Measurements from ENCODE around the gene CAMK2B. TPM values are rescaled to one million over a fixed set of nuclear protein-coding genes. Genes with fewer than 3 reads are reported as not detected.

Gene CAMK2B
- 0.30 TPM for polyA plus RNA-seq (2013, experiment 1 of 2; ENCODE audit: insufficient read length)
- polyA plus RNA-seq (2013, experiment 2 of 2; ENCODE audit: insufficient read length), result 0.07 TPM

DNA sequence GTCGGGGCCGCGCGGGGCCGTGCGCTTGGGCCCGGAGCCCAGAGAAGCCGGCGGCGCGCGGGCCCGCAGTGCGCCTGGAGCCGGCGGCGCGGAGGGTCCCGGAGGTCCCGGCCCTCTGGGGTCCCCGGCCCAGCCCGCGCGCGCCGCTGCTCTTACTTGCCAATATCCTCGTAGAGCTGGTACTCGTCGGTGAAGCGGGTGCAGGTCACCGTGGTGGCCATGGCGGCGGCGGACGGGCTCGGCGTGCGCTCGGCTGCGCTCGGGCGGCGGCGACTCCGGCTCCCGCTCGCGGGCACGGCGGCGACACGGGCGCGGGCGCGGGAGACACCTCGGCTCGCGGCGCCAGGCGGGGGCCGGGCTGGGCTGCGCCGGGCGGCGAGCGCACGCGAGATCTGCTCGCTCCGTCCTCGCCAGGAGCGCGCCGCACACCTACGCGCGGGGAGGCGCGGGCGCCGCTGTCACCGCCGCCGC is at the start of gene CAMK2B:
Gene CAMK2B, minus strand, starts transcription at position 394 of the 471 bp plus-strand sequence. Its CDS starts 173 bp downstream, at position 221.
- no peak for DNase-seq

DNA sequence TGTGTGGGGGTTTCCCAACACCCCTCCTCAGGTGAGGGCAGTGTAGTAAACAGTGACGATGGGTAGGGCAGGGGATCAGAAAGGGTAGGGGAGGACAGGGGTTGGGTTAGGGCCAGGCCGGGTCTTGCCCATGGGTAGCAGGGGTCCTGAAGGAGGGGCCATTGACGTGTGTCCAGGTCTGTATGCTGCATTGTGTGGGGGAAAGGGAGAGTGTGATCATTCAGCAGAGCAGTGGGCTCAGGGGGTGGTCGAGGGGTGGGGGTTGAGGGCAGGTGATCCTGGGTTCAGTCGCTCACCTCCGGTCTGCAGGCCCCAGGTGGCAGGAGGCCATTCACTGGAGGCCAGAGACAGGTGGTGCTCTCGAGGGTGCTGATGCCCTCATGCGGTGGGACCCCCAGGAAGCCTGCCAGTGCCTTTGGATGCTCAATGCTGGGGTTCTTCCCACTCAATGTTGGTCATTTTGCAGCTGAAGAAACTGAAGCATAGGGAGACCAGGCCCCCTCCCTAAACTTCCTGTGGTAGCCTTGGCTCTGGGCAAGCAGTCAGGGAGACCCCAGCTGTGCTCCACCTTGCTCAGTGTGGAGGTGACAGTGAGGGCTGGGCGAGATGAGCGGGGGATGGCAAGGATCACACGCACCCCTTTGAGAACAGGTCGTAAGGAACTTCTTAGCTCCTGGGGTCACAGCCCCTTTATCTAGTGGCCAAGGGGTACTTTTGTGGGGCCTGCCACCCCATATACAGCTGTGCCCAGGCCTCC is 48.8 kb upstream of the CAMK2B start:
- no peak for DNase-seq

DNA sequence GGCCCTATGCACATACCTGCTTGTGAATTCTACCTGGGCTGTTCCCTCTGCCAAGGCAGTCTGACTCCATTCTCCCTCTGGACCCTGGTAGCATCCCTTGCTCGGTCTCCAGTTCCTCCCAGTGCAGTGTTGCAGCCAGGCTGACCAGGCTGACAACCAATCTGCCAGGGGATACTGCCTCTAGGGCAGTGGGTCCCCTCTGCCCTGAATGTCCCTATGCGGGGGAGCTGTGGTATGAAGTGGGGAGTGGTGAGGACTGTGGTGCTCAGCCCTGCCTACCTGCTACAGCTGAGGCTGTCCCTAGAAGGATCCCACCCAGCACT is 48.0 kb upstream of the CAMK2B start:
- DNase-seq, result no peak

DNA sequence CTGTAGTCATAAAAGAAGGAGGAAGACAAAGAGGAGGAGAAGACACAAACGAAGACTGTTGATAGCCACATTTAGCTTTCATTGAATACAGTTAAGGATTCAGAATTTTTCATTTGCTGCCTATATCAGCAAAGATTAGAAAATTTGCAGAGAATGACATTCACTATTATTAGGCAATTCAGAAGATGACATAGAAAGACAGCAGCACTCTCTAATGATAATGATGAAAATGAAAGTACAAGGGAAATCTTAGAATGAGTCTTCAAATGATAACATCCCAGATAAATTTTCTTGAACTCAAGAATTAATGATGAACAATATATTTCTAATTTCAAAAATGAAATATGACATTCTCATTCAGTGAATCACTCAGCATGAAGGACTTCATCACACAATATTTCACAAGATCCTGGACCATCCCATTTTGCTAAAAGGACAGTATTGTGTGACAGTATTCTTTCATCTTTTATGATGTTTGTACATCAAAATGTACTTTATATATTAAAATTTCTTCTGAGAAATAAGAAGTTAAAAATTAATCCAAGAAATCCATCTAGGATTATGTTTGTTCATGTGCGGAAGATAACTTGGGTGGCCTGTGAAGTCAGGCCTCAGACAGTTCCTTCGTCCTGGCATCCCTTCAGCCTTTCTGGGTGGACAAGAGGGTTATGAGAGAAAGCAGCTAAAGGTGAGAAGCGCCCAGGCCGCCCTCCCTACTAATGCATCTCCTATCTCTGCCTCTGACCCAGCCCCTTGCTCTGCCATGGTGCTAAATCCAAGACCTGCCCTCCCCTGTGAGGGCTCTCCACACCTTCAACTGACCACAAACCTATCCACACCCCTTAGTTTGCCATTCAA is 47.4 kb upstream of the CAMK2B start:
- DNase-seq, result no peak

DNA sequence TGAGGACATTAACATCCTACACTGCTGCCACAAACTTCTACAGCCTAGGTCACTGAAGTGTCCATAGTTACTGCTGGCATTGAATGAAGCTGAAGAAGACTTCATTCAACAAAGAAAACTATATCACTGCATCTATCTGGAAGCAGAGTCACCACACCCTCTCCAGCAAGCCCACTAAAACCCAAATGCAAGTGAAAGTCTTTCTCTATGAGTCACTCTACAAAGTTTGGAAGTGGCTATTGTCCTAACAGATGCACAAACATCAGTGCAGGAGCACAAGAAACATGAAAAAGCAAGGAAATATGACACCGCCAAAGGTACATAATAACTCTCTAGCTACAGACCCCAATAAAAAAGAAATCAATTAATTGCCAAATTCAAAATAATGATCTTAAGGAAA is 43.5 kb upstream of the CAMK2B start:
- DNase-seq, result no peak

DNA sequence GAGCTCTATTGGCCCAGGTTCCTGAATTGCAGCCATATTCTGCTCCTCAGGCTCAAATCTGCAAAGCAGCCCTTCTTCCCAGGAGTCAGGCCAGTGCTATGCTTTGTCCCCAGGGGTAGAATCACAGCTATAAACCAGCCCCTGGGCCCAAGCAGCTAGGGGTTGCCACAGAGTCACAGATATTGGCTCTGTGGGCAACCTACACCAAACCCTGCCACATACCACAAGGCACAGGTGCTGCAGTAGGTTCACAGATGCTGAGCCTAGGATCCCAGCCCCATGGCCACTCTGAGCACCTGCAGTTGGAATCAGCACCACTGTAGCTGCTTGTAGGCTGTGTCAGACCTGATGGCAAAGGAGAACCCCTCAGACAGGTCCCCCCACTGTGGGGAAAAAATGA is 43.1 kb upstream of the CAMK2B start:
- DNase-seq, result no peak

DNA sequence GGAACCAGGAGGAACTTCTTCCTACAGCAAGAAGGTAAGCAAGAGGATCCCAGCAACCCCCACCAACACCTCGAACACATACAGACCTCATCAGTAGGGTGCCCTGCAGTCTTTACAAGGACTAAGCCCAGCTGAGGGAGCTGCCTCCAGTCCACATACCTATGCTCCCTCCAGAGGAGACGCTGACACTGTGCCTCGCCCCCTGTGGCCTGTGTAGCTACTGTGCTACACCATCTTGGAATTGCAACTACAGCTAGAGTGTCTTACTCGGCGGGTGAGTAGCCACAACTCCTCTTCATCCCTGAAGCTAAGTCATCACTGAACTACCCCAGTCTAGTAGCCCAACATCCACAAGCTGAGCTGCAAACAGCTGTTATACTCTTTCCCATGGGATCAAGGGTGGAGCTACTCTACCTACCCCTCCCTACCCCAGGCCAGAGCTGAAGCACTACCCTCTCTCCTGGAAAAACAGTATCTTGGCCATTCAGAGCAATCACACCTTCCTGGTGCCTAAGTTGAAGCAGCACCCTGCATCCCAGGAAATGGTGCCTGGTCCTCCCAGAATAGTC is 42.2 kb upstream of the CAMK2B start:
- no peak for DNase-seq

DNA sequence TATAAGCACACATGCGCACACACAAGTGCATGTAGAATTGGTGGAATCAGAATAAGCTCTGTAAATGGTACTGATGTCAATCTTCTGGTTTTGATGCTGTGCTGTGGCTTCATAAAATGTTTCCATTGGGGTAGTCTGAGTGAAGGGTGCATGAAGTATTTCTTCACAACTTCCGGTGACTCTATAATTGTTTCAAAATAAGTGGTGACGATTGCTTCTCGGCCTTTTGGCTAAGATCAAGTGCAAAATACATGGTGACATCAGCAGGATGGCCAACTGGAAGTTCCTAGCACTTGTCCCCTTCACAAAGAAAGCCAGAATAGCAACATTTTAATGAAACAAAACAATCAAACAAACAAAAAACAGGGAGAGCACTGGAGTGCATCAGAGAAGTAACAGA is 41.6 kb upstream of the CAMK2B start:
- DNase-seq, result no peak

DNA sequence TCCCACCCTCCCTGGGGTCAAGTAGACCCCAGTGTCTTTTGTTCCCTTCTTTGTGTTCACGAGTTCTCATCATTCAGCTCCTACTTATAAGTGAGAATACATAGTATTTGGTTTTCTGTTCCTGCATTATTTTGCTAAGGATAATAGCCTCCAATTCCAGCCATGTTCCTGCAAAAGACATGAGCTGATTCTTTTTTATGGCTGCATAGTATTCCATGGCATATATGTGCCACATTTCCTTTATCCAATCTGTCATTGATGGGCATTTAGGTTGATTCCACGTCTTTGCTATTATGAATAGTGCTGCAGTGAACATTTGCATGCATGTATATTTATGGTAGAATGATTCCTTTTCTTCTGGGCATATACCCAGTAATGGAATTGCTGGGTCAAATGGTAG is 28.3 kb upstream of the CAMK2B start:
- no peak for DNase-seq

DNA sequence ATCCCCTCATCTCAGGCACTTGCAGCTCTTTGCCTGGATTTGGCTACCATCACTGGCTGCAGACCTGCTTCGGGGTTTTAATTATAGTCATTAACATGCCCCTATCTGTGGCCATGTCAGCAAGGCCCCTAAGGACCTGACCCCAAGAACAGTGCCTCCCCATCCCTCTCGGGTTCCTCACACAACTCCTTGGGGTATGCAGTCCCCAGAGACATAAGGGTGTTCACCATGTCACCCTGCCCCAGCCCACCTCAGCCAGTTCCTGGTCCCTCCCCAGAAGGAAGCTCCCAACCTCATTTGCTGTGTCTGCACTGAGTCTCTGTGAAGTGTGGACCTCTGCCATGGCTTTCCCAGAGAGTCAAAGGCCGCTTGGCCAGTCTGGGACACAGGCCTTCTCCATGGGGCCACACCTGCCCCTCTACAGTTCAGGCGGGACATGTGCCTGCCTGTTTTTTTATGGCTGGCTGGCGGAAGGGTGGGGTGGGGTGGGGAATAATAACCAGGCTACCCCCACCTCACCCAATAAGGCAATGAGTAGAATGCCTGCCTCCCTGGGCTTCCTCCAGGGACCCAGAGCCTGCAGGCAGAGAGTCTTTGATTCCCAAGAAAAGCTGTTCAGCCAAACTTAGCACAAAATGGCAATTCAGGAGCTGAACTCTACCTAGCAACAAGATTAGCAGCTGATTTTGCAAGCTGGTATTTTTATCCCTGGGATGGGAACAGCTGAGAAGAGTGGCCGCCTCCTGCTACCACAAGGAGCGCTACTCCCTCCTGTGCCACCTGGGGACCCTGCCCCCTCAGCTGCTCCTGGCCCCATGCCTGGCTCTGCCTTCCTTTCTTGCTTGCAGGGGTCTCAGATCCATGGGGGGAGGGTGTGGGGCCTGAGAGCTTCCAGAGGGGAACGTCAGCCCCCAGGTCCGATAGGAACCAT is 23.7 kb upstream of the CAMK2B start:
- DNase-seq, result no peak

DNA sequence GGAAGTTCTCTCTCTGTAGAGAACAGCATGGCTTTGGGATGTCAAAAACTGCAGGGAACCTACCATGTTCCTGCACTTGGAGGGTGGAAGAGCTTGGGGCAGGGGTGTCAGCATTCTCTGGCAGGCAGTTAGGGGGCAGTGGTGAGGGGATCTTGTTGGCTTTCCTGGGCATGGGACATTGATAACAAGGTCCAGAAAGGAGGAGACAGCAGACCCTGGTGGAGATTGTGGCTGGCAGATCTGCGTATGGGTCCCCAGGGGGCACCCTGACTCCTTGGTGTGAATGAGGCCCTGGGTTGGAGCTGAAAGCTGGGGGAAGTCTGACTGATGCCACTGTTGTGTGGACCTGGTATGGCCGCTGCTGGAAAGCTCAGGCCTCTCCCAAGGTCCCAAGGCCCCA is 22.9 kb upstream of the CAMK2B start:
- DNase-seq, result peak; percentile 24

DNA sequence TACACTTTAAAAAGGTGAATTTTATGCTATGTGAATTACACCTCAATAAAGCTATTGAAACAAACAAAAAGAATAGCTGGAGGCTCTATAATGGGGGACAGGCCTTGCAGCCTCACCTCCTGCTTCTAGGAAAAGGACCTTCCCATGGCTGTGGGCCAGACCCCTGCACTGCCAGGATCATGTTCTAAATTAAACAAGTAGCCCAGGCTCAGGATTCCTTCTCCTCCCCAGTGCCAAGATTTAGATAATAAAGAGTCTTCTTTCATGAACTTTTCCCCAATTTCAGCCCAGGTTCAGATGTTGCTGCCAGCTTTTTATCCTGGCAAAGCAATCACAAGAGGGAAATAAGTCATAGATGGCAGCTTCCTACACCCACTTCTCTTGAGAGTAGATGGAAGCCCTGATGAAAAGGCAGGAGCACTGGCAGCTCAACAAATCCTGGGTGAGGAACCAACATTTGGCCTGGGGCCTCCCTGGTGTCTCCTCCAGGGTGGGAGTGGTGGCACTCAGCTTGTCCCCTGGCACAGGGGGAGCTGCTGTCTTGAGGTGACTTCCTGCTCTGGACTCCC is 22.2 kb upstream of the CAMK2B start:
- no peak for DNase-seq

DNA sequence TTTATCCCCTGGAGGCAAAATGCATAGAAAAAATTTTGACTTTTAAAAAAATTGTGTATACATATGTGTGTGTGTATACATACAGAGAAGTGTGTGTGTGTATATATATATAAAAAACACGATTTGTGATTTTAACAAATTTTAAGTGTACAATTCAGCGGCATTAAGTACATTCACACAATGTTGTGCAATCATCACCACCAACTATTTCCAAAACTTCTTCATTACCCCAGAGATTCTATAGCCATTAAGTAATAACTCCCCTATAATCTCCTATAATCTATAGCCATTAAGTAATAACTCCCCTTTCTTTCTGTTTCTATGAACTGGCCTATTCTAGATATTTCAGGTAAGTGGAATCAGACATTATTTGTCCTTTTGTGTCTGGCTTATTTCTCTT is 20.7 kb upstream of the CAMK2B start:
- DNase-seq, result no peak

DNA sequence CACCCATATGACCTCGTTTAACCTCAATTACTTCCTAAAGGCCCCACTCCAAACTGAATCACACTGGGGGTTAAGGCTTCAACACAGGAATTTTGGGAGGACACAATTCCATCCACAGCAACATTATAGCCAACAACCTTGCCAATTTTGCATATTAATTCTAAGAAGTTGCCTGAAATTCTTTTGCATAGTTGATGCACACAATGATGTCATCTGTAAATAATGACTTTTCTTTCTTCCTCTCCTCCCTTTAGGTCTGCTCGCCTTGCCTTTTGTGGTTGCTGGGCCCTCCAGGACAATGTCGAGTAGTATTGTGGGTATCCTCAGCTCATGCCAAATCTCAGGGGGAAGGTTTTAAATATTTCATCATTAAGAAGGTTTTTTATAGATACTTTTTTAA is 16.0 kb upstream of the CAMK2B start:
- no peak for DNase-seq

DNA sequence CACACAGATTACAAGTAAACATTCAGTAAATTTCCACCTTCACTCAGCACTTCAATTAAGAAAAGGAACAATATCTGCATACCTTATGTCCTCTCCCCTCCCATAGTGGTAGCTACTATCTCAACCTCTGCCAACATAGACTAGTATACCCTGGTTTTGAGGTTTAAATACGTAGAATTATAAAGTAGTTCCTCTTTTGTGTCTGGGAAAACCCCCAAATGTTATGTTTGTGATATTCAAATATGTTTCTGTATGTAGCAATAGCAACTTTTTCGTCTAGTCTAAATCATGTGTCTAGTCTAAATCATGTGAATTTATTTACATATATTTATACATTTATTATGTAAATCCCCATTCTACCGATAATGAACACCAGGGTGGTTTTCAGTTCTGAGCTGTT is 13.2 kb upstream of the CAMK2B start:
- DNase-seq, result no peak

DNA sequence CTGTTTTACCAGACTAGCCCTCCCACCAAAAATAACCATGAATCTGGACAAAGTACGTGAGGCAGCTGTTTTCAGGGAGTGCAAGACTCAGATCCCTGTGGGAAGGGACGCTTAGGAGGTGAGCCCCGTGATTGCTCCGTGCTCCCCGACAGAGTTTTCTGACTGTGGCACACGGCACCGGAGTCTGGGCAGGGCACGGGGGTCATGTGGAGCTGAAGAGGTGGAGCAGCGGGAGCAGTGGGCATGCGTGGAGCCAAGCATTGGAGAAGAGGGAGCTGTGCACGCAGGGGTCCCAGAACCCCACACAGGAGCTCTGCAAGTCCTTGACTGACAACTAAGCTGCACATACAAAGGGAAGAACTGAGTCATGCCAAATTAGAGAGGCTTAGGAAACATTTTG is 11.1 kb upstream of the CAMK2B start:
- no peak for DNase-seq

DNA sequence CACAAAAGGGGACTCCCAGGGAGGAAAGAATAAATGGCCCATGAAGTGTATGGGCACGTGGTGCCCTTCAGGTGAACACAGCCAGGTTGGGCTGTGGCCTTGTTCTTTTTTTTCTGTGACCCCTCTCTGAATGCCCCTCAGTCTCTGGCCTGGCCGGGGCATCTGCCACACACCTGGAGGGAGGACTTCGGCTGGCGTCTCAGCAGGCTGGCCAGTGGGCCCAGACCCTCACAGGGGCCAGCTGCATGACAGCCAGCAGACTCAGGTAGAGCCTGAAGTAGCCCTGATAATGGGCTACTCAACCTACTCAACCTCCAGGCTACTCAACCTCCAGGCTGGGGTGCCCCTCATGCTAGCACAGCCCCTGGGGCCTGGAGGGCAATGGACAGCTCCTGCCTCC is 9.8 kb upstream of the CAMK2B start:
- no peak for DNase-seq

DNA sequence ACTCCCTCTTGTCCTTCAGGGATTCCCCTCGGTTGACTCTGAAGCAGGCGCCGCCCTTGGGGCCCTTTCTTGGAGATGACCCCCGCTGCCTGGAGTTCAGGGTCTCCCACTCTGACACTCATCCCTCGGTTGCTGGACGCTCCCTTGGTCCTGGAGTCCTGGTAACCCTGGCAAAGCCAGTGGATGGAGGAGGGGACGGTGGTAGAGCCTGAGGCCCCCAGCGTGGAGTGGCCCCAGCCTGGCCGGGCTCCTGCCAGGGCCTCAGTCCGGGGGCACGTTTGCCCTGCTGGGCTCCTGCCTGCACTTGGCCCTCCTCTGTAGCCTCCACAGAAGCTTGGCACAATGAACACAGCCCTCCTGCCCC is 9.3 kb upstream of the CAMK2B start:
- DNase-seq, result no peak

DNA sequence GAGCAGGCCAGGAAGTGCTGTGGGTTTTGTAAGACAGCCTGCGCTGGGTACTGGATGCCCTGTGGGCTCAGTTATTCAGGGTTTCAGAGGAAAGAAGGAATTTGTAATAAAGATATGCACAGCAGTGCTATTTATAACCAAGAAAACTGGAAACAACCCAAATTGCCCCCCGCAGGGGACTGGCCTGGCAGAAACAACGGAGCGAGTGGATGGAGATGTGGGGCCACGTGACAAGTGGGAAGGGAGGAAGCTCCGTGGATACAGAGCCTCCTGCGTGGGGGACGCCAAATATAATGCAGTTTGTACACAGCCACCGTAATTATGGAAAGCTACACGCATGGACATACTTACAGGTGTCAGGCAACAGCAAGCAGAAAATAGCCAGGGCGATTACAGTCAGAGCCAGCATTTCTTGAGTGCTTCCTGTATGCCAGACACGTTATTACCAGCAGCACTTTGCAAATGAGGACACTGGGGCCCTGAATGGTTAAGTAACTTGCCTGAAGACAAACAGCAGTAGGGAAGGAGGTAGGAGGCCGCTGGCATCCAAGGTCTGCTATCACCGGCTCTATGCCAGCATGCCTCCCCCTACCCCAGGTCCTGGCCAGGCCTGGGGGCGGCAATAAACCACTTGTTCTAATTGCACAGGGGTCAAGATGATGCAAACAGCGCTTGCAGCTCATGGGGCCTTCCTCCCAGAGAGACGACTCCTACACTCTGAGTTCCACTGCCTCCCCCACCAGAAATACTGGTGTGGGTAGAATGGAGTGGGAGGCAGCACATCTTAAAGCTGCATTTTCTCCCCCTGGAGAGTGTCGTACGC is 8.7 kb upstream of the CAMK2B start:
- DNase-seq, result no peak

DNA sequence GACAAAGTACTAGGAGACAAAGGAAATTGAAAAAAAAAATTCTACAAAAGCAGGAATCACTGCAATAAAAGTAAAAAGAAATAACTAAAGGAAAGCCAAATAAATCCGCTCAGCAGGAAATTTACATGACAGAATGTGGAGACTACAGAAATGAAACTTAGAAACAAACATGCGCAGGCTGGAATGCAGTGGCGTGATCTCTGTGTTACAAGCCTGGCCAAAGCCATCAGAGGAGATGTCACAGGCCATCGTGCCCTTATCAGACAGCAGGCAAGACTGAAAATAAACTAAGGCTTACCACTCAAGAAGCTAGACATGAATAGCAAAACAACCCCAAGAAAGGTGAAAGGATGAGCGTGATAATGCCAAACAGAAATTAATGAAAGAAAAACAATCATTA is 6.3 kb upstream of the CAMK2B start:
- DNase-seq, result no peak

DNA sequence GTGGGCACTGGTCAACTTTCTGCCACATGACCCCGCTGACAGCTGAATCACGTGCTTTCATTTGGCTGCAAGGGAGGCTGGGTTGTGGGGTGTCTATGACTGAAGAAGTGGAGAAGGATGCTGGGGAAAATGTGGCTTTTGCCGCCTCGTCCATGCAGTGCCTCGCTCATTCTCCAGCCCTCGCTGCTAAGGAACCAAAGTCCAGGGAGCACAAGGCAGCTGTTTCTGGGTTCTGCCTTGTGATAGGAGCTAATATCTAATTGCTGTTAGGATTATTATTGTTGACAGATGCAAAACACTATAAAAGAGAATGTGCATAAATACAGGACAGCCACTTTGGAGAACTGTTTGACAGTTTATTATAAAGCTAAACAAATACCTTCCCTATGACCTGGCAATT is 4.9 kb upstream of the CAMK2B start:
- no peak for DNase-seq
